Keratinocyte (primary cell): ENCODE measurements around the gene TIMM29.

Experiments used
- CTCF ChIP-seq, 3 experiments: IDR thresholded peaks in 1 of 3; conservative IDR thresholded peaks in 1 of 3; optimal IDR thresholded peaks in 1 of 3; 2 replicates in 2 of 3; 3 replicates in 1 of 3; pipeline versions ENCODE3 to v1.5.1; 2011; ENCODE audit warnings: low read length in 3 of 3, mild to moderate bottlenecking in 3 of 3, moderate library complexity in 2 of 3, control low read depth in 1 of 3, inconsistent platforms in 1 of 3; ENCODE audit not compliant: insufficient read depth in 2 of 3; ENCODE audit errors: extremely low read depth in 1 of 3
- EZH2 ChIP-seq: IDR thresholded peaks from one replicate; pipeline ENCODE4 v1.6.1; 2012; ENCODE audit warnings: inconsistent platforms, mild to moderate bottlenecking, low read length, moderate library complexity

DNA sequence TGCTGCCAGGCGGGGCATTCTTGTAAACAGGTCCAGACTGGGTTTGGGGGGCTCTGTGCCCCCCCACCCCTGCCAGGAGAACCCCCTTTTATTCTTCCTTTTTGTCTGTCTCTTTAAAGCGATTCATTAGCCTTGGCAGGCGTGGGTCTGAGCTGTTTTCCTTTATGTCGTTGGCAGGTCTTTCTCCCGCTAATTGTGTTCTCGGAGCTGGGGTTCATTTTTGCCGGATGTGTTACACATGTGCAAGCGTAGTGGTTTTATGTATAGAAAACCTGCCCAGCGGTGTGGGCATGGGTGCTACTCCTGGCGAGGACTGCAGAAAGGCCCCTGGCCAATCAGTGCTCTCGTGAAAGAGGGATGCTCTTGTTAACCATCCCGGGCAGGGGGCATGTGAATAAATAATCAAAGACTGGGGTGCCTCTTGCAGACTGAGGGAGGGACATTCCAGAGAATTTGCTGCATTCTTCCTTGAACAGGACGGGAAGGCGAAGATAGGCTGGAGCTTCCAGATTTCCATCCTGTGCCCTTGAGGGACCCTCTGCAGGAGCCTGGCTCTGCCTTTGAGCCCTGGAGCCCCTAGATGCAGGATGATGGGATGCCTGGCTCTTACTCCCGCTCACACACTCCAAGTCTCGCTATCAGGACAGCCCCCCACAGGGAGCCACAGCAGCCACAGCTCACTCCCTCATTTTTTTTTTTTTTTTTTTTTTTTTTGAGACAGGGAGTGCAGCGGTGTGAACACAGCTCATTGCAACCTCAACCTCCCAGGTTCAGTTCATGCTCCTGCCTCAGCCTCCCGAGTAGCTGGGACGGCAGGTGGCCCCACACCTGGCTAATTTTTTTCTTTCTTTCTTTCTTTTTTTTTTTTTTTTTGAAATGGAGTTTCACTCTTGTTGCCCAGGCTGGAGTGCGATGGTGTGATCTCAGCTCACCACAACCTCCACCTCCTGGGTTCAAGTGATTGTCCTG, 43.1 kb upstream of the TIMM29 start:
- no peak for TF ChIP-seq CTCF (optimal IDR thresholded peaks at IDR 0.05 in 1 of 3, IDR thresholded peaks at IDR 0.05 in 1 of 3, conservative IDR thresholded peaks at IDR 0.05 in 1 of 3; ENCODE audit: extremely low read depth in 1 of 3, insufficient read depth in 2 of 3, low read length in 3 of 3)
- TF ChIP-seq EZH2, result no peak
